Measurements from ENCODE around the gene RRH.

DNA sequence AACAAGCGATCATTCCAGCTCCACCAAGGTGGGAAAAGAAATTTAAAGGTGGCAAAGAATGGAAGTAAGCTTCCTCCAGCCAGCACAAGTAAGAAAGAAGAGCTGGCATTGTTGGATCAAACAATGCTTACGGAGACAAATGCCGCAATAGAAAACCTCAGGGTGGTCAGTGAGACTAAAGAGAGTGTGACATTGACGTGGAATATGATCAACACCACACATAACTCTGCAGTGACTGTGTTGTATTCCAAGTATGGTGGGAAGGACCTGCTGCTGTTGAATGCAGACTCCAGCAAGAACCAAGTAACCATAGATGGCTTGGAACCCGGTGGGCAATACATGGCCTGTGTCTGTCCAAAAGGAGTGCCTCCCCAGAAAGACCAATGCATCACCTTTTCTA lies 42.3 kb downstream of the RRH start:
- TF ChIP-seq, protein P1, sequence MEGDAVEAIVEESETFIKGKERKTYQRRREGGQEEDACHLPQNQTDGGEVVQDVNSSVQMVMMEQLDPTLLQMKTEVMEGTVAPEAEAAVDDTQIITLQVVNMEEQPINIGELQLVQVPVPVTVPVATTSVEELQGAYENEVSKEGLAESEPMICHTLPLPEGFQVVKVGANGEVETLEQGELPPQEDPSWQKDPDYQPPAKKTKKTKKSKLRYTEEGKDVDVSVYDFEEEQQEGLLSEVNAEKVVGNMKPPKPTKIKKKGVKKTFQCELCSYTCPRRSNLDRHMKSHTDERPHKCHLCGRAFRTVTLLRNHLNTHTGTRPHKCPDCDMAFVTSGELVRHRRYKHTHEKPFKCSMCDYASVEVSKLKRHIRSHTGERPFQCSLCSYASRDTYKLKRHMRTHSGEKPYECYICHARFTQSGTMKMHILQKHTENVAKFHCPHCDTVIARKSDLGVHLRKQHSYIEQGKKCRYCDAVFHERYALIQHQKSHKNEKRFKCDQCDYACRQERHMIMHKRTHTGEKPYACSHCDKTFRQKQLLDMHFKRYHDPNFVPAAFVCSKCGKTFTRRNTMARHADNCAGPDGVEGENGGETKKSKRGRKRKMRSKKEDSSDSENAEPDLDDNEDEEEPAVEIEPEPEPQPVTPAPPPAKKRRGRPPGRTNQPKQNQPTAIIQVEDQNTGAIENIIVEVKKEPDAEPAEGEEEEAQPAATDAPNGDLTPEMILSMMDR (IDR thresholded peaks at IDR 0.05), result no peak
- TF ChIP-seq POLR2AphosphoS5 (IDR thresholded peaks at IDR 0.05) (no peak), POLR2A (IDR thresholded peaks at IDR 0.05) (no peak)

Measured in prostate gland (tissue), 2 donors.